ENCODE results near the gene BAD. TPM values are rescaled to one million over a fixed set of nuclear protein-coding genes. Genes with fewer than 3 reads are reported as not detected.
A peak's percentile ranks its signal among the peaks of the same experiment; 100 is the strongest.

BAD gene
- total RNA-seq, 1 donor = 32.6 TPM

- no peak for DNase-seq (ENCODE audit: low read depth in 2 of 3, low spot score in 2 of 3)
Observed at GRCh38 chr11:64232967-64233315, 51.5 kb downstream of the BAD start.

GRCh38 chr11:64232182-64232966, 52.1 kb downstream of the BAD start:
- no peak for DNase-seq (ENCODE audit: low read depth in 2 of 3, low spot score in 2 of 3)

- DNase-seq (ENCODE audit: low read depth in 2 of 3, low spot score in 2 of 3) = no peak
Observed at GRCh38 chr11:64231546-64231945, 52.9 kb downstream of the BAD start.

GRCh38 chr11:64230985-64231365, 53.5 kb downstream of the BAD start:
- peak in 1 of 3 donors; percentile 71 for DNase-seq (ENCODE audit: low read depth in 2 of 3, low spot score in 2 of 3)

- DNase-seq (ENCODE audit: low read depth in 2 of 3, low spot score in 2 of 3) = peak in 2 of 3 donors; percentile 89 to 95
Observed at GRCh38 chr11:64230171-64230984, 54.1 kb downstream of the BAD start, which contains the start of gene DNAJC4. Gene DNAJC4, plus strand, starts transcription at chr11:64230548. Its CDS starts 307 bp downstream, at chr11:64230855.

- no peak for DNase-seq (ENCODE audit: low read depth in 2 of 3, low spot score in 2 of 3)
Observed at GRCh38 chr11:64229744-64230170, 54.7 kb downstream of the BAD start.

GRCh38 chr11:64229090-64229743, 55.2 kb downstream of the BAD start:
- DNase-seq (ENCODE audit: low read depth in 2 of 3, low spot score in 2 of 3) = no peak

- DNase-seq (ENCODE audit: low read depth in 2 of 3, low spot score in 2 of 3) = no peak
Observed at GRCh38 chr11:64227405-64227956, 57.0 kb downstream of the BAD start.

GRCh38 chr11:64226507-64227051, 57.9 kb downstream of the BAD start:
- DNase-seq (ENCODE audit: low read depth in 2 of 3, low spot score in 2 of 3) = peak in 2 of 3 donors; percentile 48 to 64

GRCh38 chr11:64225608-64226506, 58.6 kb downstream of the BAD start, which contains the start of the genes NUDT22 and TRPT1:
Gene NUDT22, plus strand, starts transcription at chr11:64226274. Its CDS starts 379 bp downstream, at chr11:64226653.
Gene TRPT1, minus strand, starts transcription at chr11:64226186. Its CDS starts 326 bp downstream, at chr11:64225860.
- DNase-seq (ENCODE audit: low read depth in 2 of 3, low spot score in 2 of 3) = peak in 2 of 3 donors; percentile 85 to 88

- no peak for DNase-seq (ENCODE audit: low read depth in 2 of 3, low spot score in 2 of 3)
Observed at GRCh38 chr11:64224891-64225607, 59.4 kb downstream of the BAD start.

- no peak for DNase-seq (ENCODE audit: low read depth in 2 of 3, low spot score in 2 of 3)
Observed at GRCh38 chr11:64224151-64224890, 60.1 kb downstream of the BAD start.

- no peak for DNase-seq (ENCODE audit: low read depth in 2 of 3, low spot score in 2 of 3)
Observed at GRCh38 chr11:64223001-64223651, 61.3 kb downstream of the BAD start.

GRCh38 chr11:64222651-64223000, 61.8 kb downstream of the BAD start:
- no peak for DNase-seq (ENCODE audit: low read depth in 2 of 3, low spot score in 2 of 3)

- DNase-seq (ENCODE audit: low read depth in 2 of 3, low spot score in 2 of 3) = no peak
Observed at GRCh38 chr11:64220798-64221197, 63.7 kb downstream of the BAD start.

- no peak for DNase-seq (ENCODE audit: low read depth in 2 of 3, low spot score in 2 of 3)
Observed at GRCh38 chr11:64220271-64220670, 64.2 kb downstream of the BAD start.

Data from hematopoietic multipotent progenitor cell (in vitro differentiated cells).